Activated T-cell treated with anti-CD3 and anti-CD28 coated beads, Interleukin-2, amount 50 U/mL, for 72 hours (primary cell): Measurements from ENCODE around the gene SMIM5. TPM values are rescaled to one million over a fixed set of nuclear protein-coding genes. Genes with fewer than 3 reads are reported as not detected.

Experiments used
- ATAC-seq, 2 donors: fragments of 150-1000 bp; cut with Tn5 transposase; replicated peaks in 1 of 2; 2 replicates each; pipeline ENCODE4 v1.10.0; 2021; ENCODE audit warnings: moderate library complexity in 2 of 2, mild to moderate bottlenecking in 1 of 2
- DNase-seq, 2 donors: peaks; one replicate each; pipeline ENCODE4 v3.0.0; 2021 to 2022; ENCODE audit warnings: mixed read lengths in 1 of 2
- H3K27ac Mint-ChIP-seq: one replicate; pipeline ENCODE4 v1.8.0; 2022; ENCODE audit warnings: mild to moderate bottlenecking, moderate library complexity, mixed read lengths
- H3K27me3 Mint-ChIP-seq: one replicate; pipeline ENCODE4 v1.8.0; 2022; ENCODE audit warnings: low read depth, mixed read lengths
- H3K36me3 Mint-ChIP-seq, 2 donors: one replicate each; pipeline ENCODE4 v1.8.0; 2022; ENCODE audit warnings: mixed read lengths in 2 of 2, mild to moderate bottlenecking in 1 of 2; ENCODE audit not compliant: insufficient read depth in 2 of 2
- H3K4me1 Mint-ChIP-seq: one replicate; pipeline ENCODE4 v1.8.0; 2022; ENCODE audit warnings: low read depth, mixed read lengths
- H3K4me3 Mint-ChIP-seq, 2 donors: one replicate each; pipeline ENCODE4 v1.8.0; 2022; ENCODE audit warnings: mild to moderate bottlenecking in 2 of 2, mixed read lengths in 2 of 2, moderate library complexity in 2 of 2
- H3K9me3 Mint-ChIP-seq, 2 donors: one replicate each; pipeline ENCODE4 v1.8.0; 2022; ENCODE audit warnings: mixed read lengths in 2 of 2
- total RNA-seq, 2 donors: library from RNA; stranded (reverse); gene quantifications; one replicate each; pipeline ENCODE4 v1.2.3, GENCODE V29; 2022

Gene SMIM5
- total RNA-seq, 2 donors from 2014 or later: 1.4 to 2.4 TPM

DNA sequence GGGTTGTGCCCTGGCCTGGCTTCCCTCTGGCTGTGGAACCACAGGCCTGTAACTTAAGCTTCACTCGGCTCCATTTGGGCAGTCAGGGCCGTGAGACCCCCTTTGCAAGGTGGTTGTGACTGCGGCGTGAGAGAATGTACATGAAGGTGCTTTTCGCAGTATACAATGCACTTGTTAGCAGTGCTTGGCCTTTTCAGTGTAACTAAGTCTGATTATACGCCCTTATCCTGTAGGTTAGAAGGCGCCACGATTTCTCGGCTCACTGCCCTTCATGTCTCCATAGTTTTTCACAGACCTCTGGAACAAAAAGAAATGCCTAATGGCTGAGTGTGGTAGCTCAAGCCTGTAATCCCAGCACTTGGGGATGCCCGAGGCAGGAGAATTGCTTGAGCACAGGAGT, 47.2 kb downstream of the SMIM5 start:
- Mint-ChIP-seq H3K4me1 (peaks cover 36% of the 10 kb centered on the region), H3K36me3 (peaks cover 1 to 2% of the 10 kb centered on the region in 2 donors), H3K9me3 (no peaks in the 10 kb centered on the region), H3K4me3 (no peak overlapping the region), H3K27me3 (no peaks in the 10 kb centered on the region), H3K27ac (peak overlapping the region; percentile 42)
- ATAC-seq (no peak), DNase-seq (no peak)

GRCh38 chr17:75681289-75681688, 48.1 kb downstream of the SMIM5 start:
- H3K4me3 Mint-ChIP-seq: no peak overlapping the region
- H3K36me3 Mint-ChIP-seq: peaks cover 0 to 1% of the 10 kb centered on the region in 2 donors
- DNase-seq (no peak), ATAC-seq (peak in 1 of 2 donors; percentile 30)
- H3K9me3 Mint-ChIP-seq: no peaks in the 10 kb centered on the region
- peaks cover 45% of the 10 kb centered on the region for H3K4me1 Mint-ChIP-seq
- H3K27me3 Mint-ChIP-seq: no peaks in the 10 kb centered on the region
- H3K27ac Mint-ChIP-seq: no peak overlapping the region

DNA sequence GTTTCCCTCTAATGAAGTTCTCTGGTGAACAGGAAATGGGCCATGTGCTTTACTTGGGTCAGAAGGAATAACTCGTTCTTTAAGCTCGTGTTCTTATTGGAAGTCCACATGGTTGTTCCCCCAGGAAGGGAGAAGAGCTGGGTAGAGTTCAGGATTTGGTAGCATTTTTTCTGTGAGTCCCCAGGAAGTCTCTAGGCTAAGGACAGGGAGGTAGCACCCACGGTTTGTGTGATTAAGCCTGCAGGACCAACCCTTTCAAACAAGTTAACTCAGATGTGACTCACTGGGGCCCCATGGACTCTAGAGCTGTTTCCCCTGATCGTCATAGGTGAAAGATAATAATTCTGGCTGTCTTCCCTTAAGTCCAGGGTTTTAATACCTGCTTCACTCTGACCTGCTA, 50.3 kb downstream of the SMIM5 start:
- Mint-ChIP-seq H3K4me1 (peaks cover 61% of the 10 kb centered on the region), H3K9me3 (no peaks in the 10 kb centered on the region), H3K36me3 (peaks cover 2 to 4% of the 10 kb centered on the region in 2 donors), H3K27ac (peak overlapping the region; percentile 83), H3K27me3 (no peaks in the 10 kb centered on the region), H3K4me3 (no peak overlapping the region)
- no peak for DNase-seq
- no peak for ATAC-seq

- no peak overlapping the region for H3K27ac Mint-ChIP-seq
- H3K4me1 Mint-ChIP-seq: peaks cover 67% of the 10 kb centered on the region
- no peak overlapping the region for H3K4me3 Mint-ChIP-seq
Observed at GRCh38 chr17:75684249-75684648, 51.0 kb downstream of the SMIM5 start.

GRCh38 chr17:75684924-75685323, 51.7 kb downstream of the SMIM5 start:
- Mint-ChIP-seq H3K9me3 (no peaks in the 10 kb centered on the region), H3K4me3 (no peak overlapping the region), H3K4me1 (peaks cover 67% of the 10 kb centered on the region), H3K27ac (no peak overlapping the region), H3K36me3 (peaks cover 3 to 6% of the 10 kb centered on the region in 2 donors), H3K27me3 (no peaks in the 10 kb centered on the region)
- DNase-seq (no peak), ATAC-seq (no peak)

More at GRCh38 chr17:75684249-75684648, 51.0 kb downstream of the SMIM5 start:
- H3K27me3 Mint-ChIP-seq: no peaks in the 10 kb centered on the region
- H3K36me3 Mint-ChIP-seq: peaks cover 4% of the 10 kb centered on the region in 2 donors
- no peaks in the 10 kb centered on the region for H3K9me3 Mint-ChIP-seq
- DNase-seq (no peak), ATAC-seq (no peak)

- Mint-ChIP-seq H3K9me3 (no peaks in the 10 kb centered on the region), H3K27me3 (no peaks in the 10 kb centered on the region), H3K36me3 (peaks cover 3 to 6% of the 10 kb centered on the region in 2 donors), H3K4me3 (no peak overlapping the region), H3K27ac (no peak overlapping the region), H3K4me1 (peaks cover 69% of the 10 kb centered on the region)
- DNase-seq (no peak), ATAC-seq (no peak)
Observed at GRCh38 chr17:75685499-75685898, 52.3 kb downstream of the SMIM5 start.

GRCh38 chr17:75688209-75688825, 55.1 kb downstream of the SMIM5 start:
- Mint-ChIP-seq H3K4me1 (peaks cover 73% of the 10 kb centered on the region), H3K27ac (peak overlapping the region; percentile 87), H3K36me3 (peaks cover 3 to 6% of the 10 kb centered on the region in 2 donors), H3K9me3 (no peaks in the 10 kb centered on the region), H3K4me3 (peak overlapping the region; percentile 73 to 83), H3K27me3 (no peaks in the 10 kb centered on the region)
- peak; percentile 67 to 73 for ATAC-seq
- DNase-seq: peak; percentile 51 to 57

DNA sequence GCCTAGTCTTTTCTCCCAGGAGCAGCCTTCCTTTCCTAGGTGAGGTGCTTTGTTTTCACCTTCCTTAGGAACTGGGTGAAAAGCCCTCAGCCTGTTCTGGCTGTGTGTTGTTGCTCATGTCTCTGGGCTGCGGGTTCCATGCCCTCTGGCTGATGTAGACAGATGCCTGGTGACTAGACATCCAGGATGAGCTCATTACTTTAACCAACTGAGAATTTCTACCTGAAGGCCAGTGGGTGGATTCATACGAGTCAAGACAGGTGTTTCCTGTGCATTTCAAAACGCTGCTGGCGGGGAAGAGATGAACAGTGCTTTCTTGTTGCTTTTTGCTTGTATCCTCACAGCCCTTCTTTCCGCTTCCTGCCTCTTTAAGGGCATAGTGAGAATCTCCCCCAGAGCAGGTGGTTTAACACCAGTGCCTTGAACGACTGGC, 56.2 kb downstream of the SMIM5 start:
- H3K27me3 Mint-ChIP-seq: no peaks in the 10 kb centered on the region
- H3K4me3 Mint-ChIP-seq: peak overlapping the region; percentile 73 to 83
- H3K9me3 Mint-ChIP-seq: no peaks in the 10 kb centered on the region
- H3K27ac Mint-ChIP-seq: peak overlapping the region; percentile 87
- H3K36me3 Mint-ChIP-seq: peaks cover 3 to 6% of the 10 kb centered on the region in 2 donors
- ATAC-seq (peak; percentile 69 to 70), DNase-seq (peak; percentile 50 to 63)
- H3K4me1 Mint-ChIP-seq: peaks cover 70% of the 10 kb centered on the region

Other genes starting within 250 kb of the SMIM5 start
- gene GRB2, start 227.8 kb upstream of the SMIM5 start, total RNA-seq: 100 to 1,000 TPM; 209 to 218 TPM
- gene TMEM94, start 176.8 kb upstream of the SMIM5 start, total RNA-seq: 10 to 100 TPM; 70.7 to 76.4 TPM
- 1 to 10 TPM; 4.1 to 6.6 TPM for gene CASKIN2, start 117.9 kb upstream of the SMIM5 start, total RNA-seq
- gene TSEN54, start 116.9 kb upstream of the SMIM5 start, total RNA-seq: 10 to 100 TPM; 34.8 to 49.5 TPM
- 10 to 100 TPM; 12.5 to 17.4 TPM for gene LLGL2, start 107.7 kb upstream of the SMIM5 start, total RNA-seq
- 100 to 1,000 TPM; 102 to 121 TPM for gene MYO15B, start 45.6 kb upstream of the SMIM5 start, total RNA-seq
- 10 to 100 TPM; 50.7 to 58.5 TPM for gene RECQL5, start 33.7 kb downstream of the SMIM5 start, total RNA-seq
- gene SAP30BP, start 33.9 kb downstream of the SMIM5 start, total RNA-seq: 100 to 1,000 TPM in 1 of 2 donors, 10 to 100 TPM in 1; 97.0 to 112 TPM
- 1 to 10 TPM; 2.7 to 3.5 TPM for gene ITGB4, start 88.0 kb downstream of the SMIM5 start, total RNA-seq
- gene GALK1, start 131.8 kb downstream of the SMIM5 start, total RNA-seq: 10 to 100 TPM; 41.9 to 51.2 TPM
- 10 to 100 TPM; 20.7 to 22.6 TPM for gene UNK, start 151.4 kb downstream of the SMIM5 start, total RNA-seq
- 10 to 100 TPM; 89.0 to 97.6 TPM for gene UNC13D, start 211.0 kb downstream of the SMIM5 start, total RNA-seq
- gene WBP2, start 221.9 kb downstream of the SMIM5 start, total RNA-seq: 100 to 1,000 TPM in 1 of 2 donors, 10 to 100 TPM in 1; 90.2 to 109 TPM
- gene TRIM47, start 245.1 kb downstream of the SMIM5 start, total RNA-seq: 10 to 100 TPM; 16.5 to 24.1 TPM